Tibial nerve (tissue), 4 donors: ENCODE measurements around the gene MAP3K7CL.
A peak's percentile ranks its signal among the peaks of the same experiment; 100 is the strongest.

ENCODE experiments used
- EP300 ChIP-seq, 2 donors: sonication (generic); formaldehyde crosslinking; IDR thresholded peaks; one replicate each; pipeline ENCODE4 v1.6.1; 2017; ENCODE audit warnings: antibody characterized with exemption in 2 of 2, mild to moderate bottlenecking in 1 of 2
- POLR2A ChIP-seq, 2 donors: fragments of 450-650 bp; IDR thresholded peaks; one replicate each; pipeline ENCODE4 v1.6.1; 2017; ENCODE audit warnings: antibody characterized with exemption in 2 of 2, mild to moderate bottlenecking in 2 of 2, moderate library complexity in 2 of 2
- TF ChIP-seq, protein P1 (sequence below), 5 experiments: fragments of 200-600 bp in 3 of 5; fragments of 450-650 bp in 2 of 5; sonication (generic) in 3 of 5; IDR thresholded peaks; one replicate each; pipeline ENCODE4 v1.5.1; 2016 to 2019; ENCODE audit warnings: antibody characterized with exemption in 5 of 5, mild to moderate bottlenecking in 3 of 5, moderate library complexity in 2 of 5

DNA sequence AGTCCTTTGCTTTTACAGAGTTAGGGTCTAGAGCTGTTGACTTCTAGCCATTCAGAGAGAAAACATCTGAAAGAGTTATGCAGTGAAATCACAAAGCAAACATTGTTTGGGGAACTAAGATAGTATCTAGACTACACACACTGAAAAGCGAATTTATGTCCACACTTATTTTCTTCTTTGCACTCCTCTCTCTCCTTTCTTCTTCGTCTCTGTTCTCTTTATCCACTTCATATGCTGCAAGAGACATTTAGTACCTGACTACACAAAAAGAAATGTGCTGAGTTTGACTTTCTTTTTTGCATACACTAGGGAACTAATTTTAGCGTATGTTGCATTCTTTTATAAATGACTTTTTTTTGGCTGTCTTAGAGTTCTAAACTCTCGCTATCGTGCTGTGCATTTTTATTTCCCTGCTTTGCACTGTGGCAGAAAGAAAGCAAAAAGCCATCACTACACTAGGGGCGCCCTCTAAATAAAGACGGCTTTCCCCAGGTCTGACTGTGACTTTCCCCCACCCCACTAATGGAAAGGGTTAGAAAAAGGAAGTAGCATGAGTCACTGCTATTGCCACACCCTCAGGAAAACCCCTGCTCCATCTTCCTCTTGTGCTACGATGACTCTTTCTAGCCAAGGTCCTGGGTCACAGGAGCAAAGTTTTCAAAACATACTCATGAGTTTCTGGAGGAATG is 65.7 kb downstream of the MAP3K7CL start:
- TF ChIP-seq, protein P1, sequence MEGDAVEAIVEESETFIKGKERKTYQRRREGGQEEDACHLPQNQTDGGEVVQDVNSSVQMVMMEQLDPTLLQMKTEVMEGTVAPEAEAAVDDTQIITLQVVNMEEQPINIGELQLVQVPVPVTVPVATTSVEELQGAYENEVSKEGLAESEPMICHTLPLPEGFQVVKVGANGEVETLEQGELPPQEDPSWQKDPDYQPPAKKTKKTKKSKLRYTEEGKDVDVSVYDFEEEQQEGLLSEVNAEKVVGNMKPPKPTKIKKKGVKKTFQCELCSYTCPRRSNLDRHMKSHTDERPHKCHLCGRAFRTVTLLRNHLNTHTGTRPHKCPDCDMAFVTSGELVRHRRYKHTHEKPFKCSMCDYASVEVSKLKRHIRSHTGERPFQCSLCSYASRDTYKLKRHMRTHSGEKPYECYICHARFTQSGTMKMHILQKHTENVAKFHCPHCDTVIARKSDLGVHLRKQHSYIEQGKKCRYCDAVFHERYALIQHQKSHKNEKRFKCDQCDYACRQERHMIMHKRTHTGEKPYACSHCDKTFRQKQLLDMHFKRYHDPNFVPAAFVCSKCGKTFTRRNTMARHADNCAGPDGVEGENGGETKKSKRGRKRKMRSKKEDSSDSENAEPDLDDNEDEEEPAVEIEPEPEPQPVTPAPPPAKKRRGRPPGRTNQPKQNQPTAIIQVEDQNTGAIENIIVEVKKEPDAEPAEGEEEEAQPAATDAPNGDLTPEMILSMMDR (IDR thresholded peaks at IDR 0.05), result peak in 1 of 5 experiments; percentile 16
- TF ChIP-seq POLR2A (IDR thresholded peaks at IDR 0.05), result no peak
- peak in 1 of 2 donors; percentile 83 for TF ChIP-seq EP300 (IDR thresholded peaks at IDR 0.05)
